ENCODE measurements around the gene ARHGAP20.

ARHGAP20 gene

DNA sequence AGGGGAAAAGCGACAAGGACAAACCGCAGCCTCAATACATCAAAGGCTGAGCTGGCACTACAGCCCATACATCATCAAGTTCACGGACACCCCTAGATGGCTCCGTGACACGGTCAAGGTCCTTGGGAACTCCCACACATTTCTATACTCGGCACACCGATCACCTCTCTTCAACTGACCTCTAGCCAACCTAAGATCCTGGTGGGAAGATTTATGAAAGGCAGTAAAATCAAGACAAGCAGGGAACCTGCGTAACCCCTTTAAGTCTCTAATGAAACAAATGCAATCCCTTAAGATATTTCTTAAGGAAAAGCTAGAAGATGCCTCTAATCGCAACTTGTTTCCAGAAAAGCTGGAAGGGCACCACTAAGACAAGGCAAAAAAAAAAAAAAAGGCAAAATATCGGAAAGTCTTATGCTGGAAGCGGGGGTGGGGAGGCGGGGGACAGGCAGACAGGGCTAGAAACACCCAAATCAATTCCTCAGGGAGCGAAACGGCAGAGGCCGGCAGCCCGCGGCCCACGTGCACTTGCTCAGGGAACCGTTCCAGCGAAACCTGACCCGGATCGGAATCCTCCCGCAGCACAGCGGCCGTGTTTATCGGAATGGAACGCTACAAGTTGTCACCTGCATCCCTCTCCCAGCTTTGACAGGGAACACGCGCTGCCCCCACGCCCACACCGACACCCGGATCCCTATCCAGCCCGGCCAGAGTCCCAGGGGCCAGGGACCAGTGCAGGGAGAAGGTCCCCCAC is 1.4 kb downstream of the ARHGAP20 start:
- peak overlapping the region; percentile 53 for H3K4me3 ChIP-seq (ENCODE audit: control insufficient read depth, low read depth, low read length)
- DNase-seq (ENCODE audit: low read depth) = peak; percentile 26
- TF ChIP-seq, protein P1, sequence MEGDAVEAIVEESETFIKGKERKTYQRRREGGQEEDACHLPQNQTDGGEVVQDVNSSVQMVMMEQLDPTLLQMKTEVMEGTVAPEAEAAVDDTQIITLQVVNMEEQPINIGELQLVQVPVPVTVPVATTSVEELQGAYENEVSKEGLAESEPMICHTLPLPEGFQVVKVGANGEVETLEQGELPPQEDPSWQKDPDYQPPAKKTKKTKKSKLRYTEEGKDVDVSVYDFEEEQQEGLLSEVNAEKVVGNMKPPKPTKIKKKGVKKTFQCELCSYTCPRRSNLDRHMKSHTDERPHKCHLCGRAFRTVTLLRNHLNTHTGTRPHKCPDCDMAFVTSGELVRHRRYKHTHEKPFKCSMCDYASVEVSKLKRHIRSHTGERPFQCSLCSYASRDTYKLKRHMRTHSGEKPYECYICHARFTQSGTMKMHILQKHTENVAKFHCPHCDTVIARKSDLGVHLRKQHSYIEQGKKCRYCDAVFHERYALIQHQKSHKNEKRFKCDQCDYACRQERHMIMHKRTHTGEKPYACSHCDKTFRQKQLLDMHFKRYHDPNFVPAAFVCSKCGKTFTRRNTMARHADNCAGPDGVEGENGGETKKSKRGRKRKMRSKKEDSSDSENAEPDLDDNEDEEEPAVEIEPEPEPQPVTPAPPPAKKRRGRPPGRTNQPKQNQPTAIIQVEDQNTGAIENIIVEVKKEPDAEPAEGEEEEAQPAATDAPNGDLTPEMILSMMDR (conservative IDR thresholded peaks at IDR 0.05; ENCODE audit: control insufficient read depth, insufficient read depth, low read depth, low read length) = no peak

- DNase-seq (ENCODE audit: low read depth) = no peak
- TF ChIP-seq, protein P1 (conservative IDR thresholded peaks at IDR 0.05; ENCODE audit: control insufficient read depth, insufficient read depth, low read depth, low read length) = no peak
- H3K4me3 ChIP-seq (ENCODE audit: control insufficient read depth, low read depth, low read length) = no peak overlapping the region
Measured at GRCh38 chr11:110704210-110704864, 7.9 kb downstream of the ARHGAP20 start.

GRCh38 chr11:110691926-110692325 is 20.3 kb downstream of the ARHGAP20 start:
- no peak overlapping the region for H3K4me3 ChIP-seq (ENCODE audit: control insufficient read depth, low read depth, low read length)
- DNase-seq (ENCODE audit: low read depth) = no peak
- TF ChIP-seq, protein P1 (conservative IDR thresholded peaks at IDR 0.05; ENCODE audit: control insufficient read depth, insufficient read depth, low read depth, low read length) = no peak

DNA sequence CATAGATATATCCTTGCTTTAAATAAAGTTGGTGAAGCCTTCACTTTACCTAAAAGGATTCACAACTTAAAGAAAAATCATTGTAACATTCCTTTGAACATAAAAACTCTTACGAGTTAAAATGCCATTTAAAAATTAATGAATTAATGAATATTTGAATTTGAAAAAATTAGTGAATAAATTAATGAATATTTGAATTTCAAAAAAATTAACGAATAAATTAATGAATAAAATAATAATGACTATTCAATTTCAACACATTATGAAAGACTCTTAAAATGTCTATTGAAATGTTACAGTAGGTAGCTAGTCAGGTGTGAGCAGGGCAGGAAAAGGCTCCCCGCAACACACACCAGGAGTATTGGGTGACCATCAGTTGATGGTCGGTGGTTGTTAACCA is 22.9 kb downstream of the ARHGAP20 start:
- no peak overlapping the region for H3K4me3 ChIP-seq (ENCODE audit: control insufficient read depth, low read depth, low read length)
- DNase-seq (ENCODE audit: low read depth) = no peak
- TF ChIP-seq, protein P1 (conservative IDR thresholded peaks at IDR 0.05; ENCODE audit: control insufficient read depth, insufficient read depth, low read depth, low read length) = no peak

- peak; percentile 55 for DNase-seq (ENCODE audit: low read depth)
- TF ChIP-seq, protein P1 (conservative IDR thresholded peaks at IDR 0.05; ENCODE audit: control insufficient read depth, insufficient read depth, low read depth, low read length) = no peak
- H3K4me3 ChIP-seq (ENCODE audit: control insufficient read depth, low read depth, low read length) = no peak overlapping the region
Measured at GRCh38 chr11:110679323-110679975, 32.8 kb downstream of the ARHGAP20 start.

DNA sequence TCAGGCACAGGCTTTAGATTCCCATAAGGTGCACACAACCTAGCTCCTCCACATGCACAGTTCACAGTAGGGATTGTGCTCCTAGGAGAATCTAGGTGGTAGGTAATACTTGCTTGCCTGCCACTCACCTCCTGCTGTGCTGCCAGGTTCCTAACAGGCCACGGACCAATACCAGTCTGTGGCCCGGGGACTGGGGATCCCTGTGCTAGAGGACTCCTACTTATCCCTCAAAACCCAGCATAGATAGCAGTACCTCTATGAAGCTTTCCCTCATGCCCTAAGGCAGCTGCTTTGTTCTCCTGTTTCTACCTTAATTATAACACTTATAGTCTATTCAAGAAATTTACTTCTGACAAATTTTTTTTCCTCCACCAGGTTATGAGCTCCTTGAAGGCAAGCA is 36.7 kb downstream of the ARHGAP20 start:
- no peak for DNase-seq (ENCODE audit: low read depth)
- H3K4me3 ChIP-seq (ENCODE audit: control insufficient read depth, low read depth, low read length) = no peak overlapping the region

More for the DNA sequence above, 36.7 kb downstream of the ARHGAP20 start:
- TF ChIP-seq, protein P1 (conservative IDR thresholded peaks at IDR 0.05; ENCODE audit: control insufficient read depth, insufficient read depth, low read depth, low read length) = no peak
